GM12874 (cell line): Measurements from ENCODE around the gene ZCCHC7.

Experiments
- CTCF ChIP-seq: IDR thresholded peaks from 2 replicates; pipeline ENCODE4 v1.5.1; 2011; ENCODE audit warnings: low read depth, mild to moderate bottlenecking, control low read depth, low read length, moderate library complexity; ENCODE audit not compliant: insufficient read depth

ZCCHC7 gene

GRCh38 chr9:37221489-37222106 is 101.2 kb downstream of the ZCCHC7 start:
- no peak for TF ChIP-seq CTCF

- no peak for TF ChIP-seq CTCF
These were observed 109.1 kb downstream of the ZCCHC7 start for GRCh38 chr9:37229455-37229854.

GRCh38 chr9:37229882-37230482 is 109.6 kb downstream of the ZCCHC7 start:
- TF ChIP-seq CTCF: no peak

GRCh38 chr9:37236822-37237221 is 116.4 kb downstream of the ZCCHC7 start:
- no peak for TF ChIP-seq CTCF

DNA sequence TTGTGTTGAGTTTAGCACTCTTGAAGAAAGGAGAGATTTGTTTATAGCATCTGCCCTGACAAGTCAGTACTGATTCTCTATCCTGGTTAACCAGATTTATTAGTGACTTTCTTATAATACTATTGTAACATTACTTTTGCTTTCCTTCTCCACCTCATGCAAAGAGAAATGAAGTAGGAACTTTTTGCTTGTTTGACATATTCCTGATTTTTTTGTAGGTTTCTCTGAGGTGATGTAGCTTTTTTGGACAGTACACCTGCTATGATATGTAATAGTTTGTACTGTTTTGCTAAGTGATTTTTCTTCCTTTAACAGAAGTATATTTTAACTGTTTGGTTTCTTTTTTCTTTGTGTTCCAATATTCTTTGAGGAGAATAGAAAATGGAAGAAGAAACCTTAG is 117.7 kb downstream of the ZCCHC7 start:
- no peak for TF ChIP-seq CTCF

DNA sequence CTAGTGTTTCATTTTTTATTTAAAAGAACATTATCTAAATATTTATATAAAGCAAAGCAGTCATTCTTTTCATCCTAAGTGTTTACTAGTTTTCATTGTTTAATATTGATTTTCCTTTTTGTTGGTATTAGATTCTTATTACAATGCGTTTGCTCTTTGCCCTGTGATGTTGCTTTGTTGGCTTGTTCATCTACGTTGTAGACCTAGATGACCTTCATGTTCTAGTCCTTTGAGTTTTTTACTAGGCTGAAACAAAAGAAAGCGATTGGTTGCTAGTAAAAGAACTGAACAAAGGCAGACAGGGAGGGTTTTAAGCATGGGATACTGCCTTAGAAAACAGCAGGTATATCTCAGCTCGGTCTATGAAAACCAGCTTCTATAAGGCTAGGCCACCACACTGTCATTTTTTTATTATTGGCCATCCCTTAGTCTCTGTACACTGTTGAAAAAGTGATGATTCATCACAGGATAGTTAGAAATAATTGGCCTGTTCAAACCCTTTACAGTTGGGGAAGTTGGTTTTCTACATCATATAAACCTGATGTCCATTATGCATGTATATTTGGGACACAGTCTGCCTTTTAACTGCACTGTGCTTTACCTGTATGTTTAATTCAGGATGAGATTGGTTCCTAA is 119.0 kb downstream of the ZCCHC7 start:
- TF ChIP-seq CTCF: no peak

- no peak for TF ChIP-seq CTCF
These were observed 119.5 kb downstream of the ZCCHC7 start for GRCh38 chr9:37239921-37240320.
